Endothelial cell of umbilical vein (primary cell): Measurements from ENCODE around the gene C20orf173. TPM values are rescaled to one million over a fixed set of nuclear protein-coding genes. Genes with fewer than 3 reads are reported as not detected.

ENCODE experiments used
- BruUV-seq: library from RNA; stranded (reverse); fragments of 400-500 nt; replicated peaks from 2 replicates; lab custom pipeline; 2021; lab: Mats Ljungman, UMichigan
- CTCF ChIA-PET: fragments of 300-600, 350-600 bp; sonication (Branson Sonifier 250); formaldehyde crosslinking; loops from one replicate; lab custom pipeline; 2021; ENCODE audit warnings: antibody characterized with exemption, inconsistent platforms; lab: Charles Lee
- POLR2A ChIA-PET: fragments of 300-600, 350-600 bp; sonication (Branson Sonifier 250); formaldehyde crosslinking; loops from one replicate; lab custom pipeline; 2021; ENCODE audit warnings: antibody characterized with exemption, inconsistent platforms; lab: Charles Lee
- DNase-seq: peaks from one replicate; pipeline ENCODE4 v3.0.0-alpha.2; 2011; ENCODE audit warnings: low read depth, low spot score
- FAIRE-seq: peaks from 2 replicates; lab custom pipeline; 2011; peaks lifted over from hg19 to GRCh38; lab: Jason Lieb, UNC
- H2AFZ ChIP-seq: 2 replicates; pipeline ENCODE4 v1.6.0; 2012; ENCODE audit warnings: low read depth, low read length, control low read depth, inconsistent platforms
- H3K27ac ChIP-seq: 2 replicates; pipeline ENCODE4 v1.5.1; 2011; ENCODE audit warnings: low read depth, mild to moderate bottlenecking, control low read depth, low read length, moderate library complexity; ENCODE audit not compliant: insufficient read depth
- H3K27me3 ChIP-seq, 2 experiments: 2 replicates each; pipeline versions ENCODE4 v1.6.0 to v1.6.1; 2011; ENCODE audit warnings: low read length in 2 of 2, mixed read lengths in 1 of 2; ENCODE audit not compliant: control insufficient read depth in 2 of 2, insufficient read depth in 2 of 2
- H3K36me3 ChIP-seq, 2 experiments: 2 replicates in 1 of 2; 3 replicates in 1 of 2; pipeline ENCODE4 v1.5.1; 2011; ENCODE audit warnings: low read length in 2 of 2, mild to moderate bottlenecking in 1 of 2, moderate library complexity in 1 of 2; ENCODE audit not compliant: control insufficient read depth in 2 of 2, insufficient read depth in 2 of 2; ENCODE audit errors: extremely low read depth in 1 of 2
- H3K4me1 ChIP-seq: 3 replicates; pipeline ENCODE4 v1.5.1; 2011; ENCODE audit warnings: mild to moderate bottlenecking, low read length; ENCODE audit not compliant: control insufficient read depth, insufficient read depth; ENCODE audit errors: extremely low read depth
- H3K4me2 ChIP-seq: 2 replicates; pipeline ENCODE4 v1.6.1; 2011; ENCODE audit warnings: low read length, control low read depth, mixed read lengths; ENCODE audit not compliant: insufficient read depth
- H3K4me3 ChIP-seq, 3 experiments: fragments of 200-600 bp in 1 of 3; sonication (generic), shearing (Covaris generic) in 1 of 3; replicated peaks in 1 of 3; 2 replicates each; pipeline ENCODE4 v1.5.1; 2011 to 2016; ENCODE audit warnings: control low read depth in 3 of 3, low read length in 3 of 3, mild to moderate bottlenecking in 2 of 3, inconsistent platforms in 1 of 3, low read depth in 1 of 3, moderate library complexity in 1 of 3; ENCODE audit not compliant: insufficient read depth in 1 of 3
- H3K79me2 ChIP-seq: 2 replicates; pipeline ENCODE4 v1.6.0; 2012; ENCODE audit warnings: low read length, inconsistent platforms; ENCODE audit not compliant: control insufficient read depth, insufficient read depth
- H3K9ac ChIP-seq: replicated peaks from 2 replicates; pipeline ENCODE3; 2011; ENCODE audit warnings: low read length, control low read depth; ENCODE audit not compliant: insufficient read depth; ENCODE audit errors: extremely low read depth
- H3K9me1 ChIP-seq: replicated peaks from 3 replicates; pipeline ENCODE4 v1.6.0; 2011; ENCODE audit warnings: mild to moderate bottlenecking, low read length; ENCODE audit not compliant: control insufficient read depth, insufficient read depth; ENCODE audit errors: extremely low read depth
- H3K9me3 ChIP-seq: replicated peaks from 2 replicates; pipeline ENCODE4 v1.5.1; 2012; ENCODE audit warnings: low read length, inconsistent platforms; ENCODE audit not compliant: control insufficient read depth, insufficient read depth
- H4K20me1 ChIP-seq: replicated peaks from 2 replicates; pipeline ENCODE3; 2011; ENCODE audit warnings: mild to moderate bottlenecking, low read length; ENCODE audit not compliant: control insufficient read depth, insufficient read depth; ENCODE audit errors: extremely low read depth
- EZH2 ChIP-seq: IDR thresholded peaks from 2 replicates; pipeline ENCODE4 v1.6.1; 2012; ENCODE audit warnings: borderline replicate concordance, low read depth, mild to moderate bottlenecking, moderate library complexity, low read length, inconsistent platforms; ENCODE audit not compliant: severe bottlenecking
- FOS ChIP-seq: IDR thresholded peaks from 2 replicates; pipeline ENCODE4 v1.6.1; 2011; ENCODE audit warnings: mild to moderate bottlenecking, low read length, moderate library complexity, borderline replicate concordance; ENCODE audit not compliant: insufficient read depth
- GATA2 ChIP-seq: IDR thresholded peaks from 2 replicates; pipeline ENCODE4 v1.7.0; 2011; ENCODE audit warnings: low read depth, mild to moderate bottlenecking, moderate library complexity, mixed read lengths, low read length; ENCODE audit not compliant: insufficient read length, insufficient read depth
- JUN ChIP-seq: IDR thresholded peaks from 2 replicates; pipeline ENCODE4 v1.6.1; 2011; ENCODE audit warnings: borderline replicate concordance, low read depth; ENCODE audit not compliant: insufficient read length, insufficient read depth
- MYC ChIP-seq: IDR thresholded peaks from one replicate; pipeline ENCODE4 v1.6.1; 2011; ENCODE audit warnings: mild to moderate bottlenecking, low read depth, low read length
- POLR2A ChIP-seq: IDR thresholded peaks from 2 replicates; pipeline ENCODE4 v1.6.1; 2012; ENCODE audit warnings: low read depth, mild to moderate bottlenecking, control low read depth, low read length
- POLR2AphosphoS5 ChIP-seq: IDR thresholded peaks from 2 replicates; pipeline ENCODE4 v1.6.1; 2012; ENCODE audit warnings: low read depth, mild to moderate bottlenecking, control low read depth, low read length, moderate library complexity; ENCODE audit not compliant: insufficient read depth
- dilution Hi-C: fragments of 300-500 bp; cut with MboI; formaldehyde crosslinking; loops from one replicate; pipeline ENCODE4 v1.15.0; 2019; ENCODE audit warnings: low sequenced_read_pairs; ENCODE audit not compliant: extremely low pct_ligation_motif_present
- intact Hi-C: fragments of 100-400 bp; cut with micrococcal nuclease; formaldehyde crosslinking; loops from one replicate; pipeline ENCODE4 v1.10.0; 2022
- polyA plus RNA-seq, 4 experiments: library from polyadenylated mRNA; depleted of rRNA in 3 of 4; stranded (reverse) in 3 of 4; unstranded in 1 of 4; fragments of >200 nt; gene quantifications; 2 replicates each; pipeline versions ENCODE4 v1.2.1 to v1.2.3, GENCODE V29; 2011 to 2012; ENCODE audit warnings: missing spikeins in 1 of 4
- total RNA-seq: library from RNA; stranded (reverse); gene quantifications from 2 replicates; pipeline ENCODE4 v1.2.3, GENCODE V29; 2021
- TF ChIP-seq, protein P1 (sequence below): IDR thresholded peaks from 2 replicates; pipeline ENCODE4 v1.6.1; 2011; ENCODE audit not compliant: insufficient read depth, insufficient read length
- TF ChIP-seq, protein P2 (sequence below), 2 donors: IDR thresholded peaks; 1 replicate in 1 of 2; 2 replicates in 1 of 2; pipeline ENCODE4 v1.5.1; 2011; ENCODE audit warnings: low read length in 2 of 2, mild to moderate bottlenecking in 2 of 2, moderate library complexity in 2 of 2, control low read depth in 1 of 2, inconsistent platforms in 1 of 2, low read depth in 1 of 2; ENCODE audit not compliant: insufficient read depth in 1 of 2; ENCODE audit errors: extremely low read depth in 1 of 2

Gene C20orf173
- total and polyA plus RNA-seq, 2 donors (not counting 3 experiments of a cell fraction or from before 2014, with no cell fraction given) = not detected

DNA sequence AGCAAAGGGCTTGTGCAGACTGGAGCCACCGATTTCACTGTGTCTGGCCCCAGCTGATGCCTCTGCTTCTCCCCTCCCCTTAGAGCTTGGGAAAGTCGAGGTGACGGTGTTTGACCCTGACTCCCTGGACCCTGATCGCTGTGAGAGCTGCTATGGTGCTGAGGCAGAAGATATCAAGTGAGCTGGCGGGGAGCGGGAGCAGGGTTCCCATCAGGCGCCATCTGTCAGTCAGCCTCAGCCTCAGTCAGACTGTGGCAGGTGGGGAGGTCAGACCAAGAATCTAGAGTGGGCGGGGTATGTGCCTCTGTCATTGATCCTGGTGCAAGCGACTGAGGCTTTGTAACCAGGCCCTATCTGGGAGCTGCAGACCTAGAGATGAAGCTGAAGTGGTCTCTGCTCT lies 17.9 kb upstream of the C20orf173 start:
- no peaks in the 10 kb centered on the region for H4K20me1 ChIP-seq
- no TSS peak for BruUV-seq
- H2AFZ ChIP-seq = no peak overlapping the region
- no peak overlapping the region for H3K27ac ChIP-seq
- no peak overlapping the region for H3K9ac ChIP-seq
- ChIA-PET POLR2A (no interaction called here), CTCF (no interaction called here)
- DNase-seq (no peak), FAIRE-seq (no peak)
- H3K4me3 ChIP-seq = no peak overlapping the region
- peaks cover 12 to 23% of the 10 kb centered on the region in 2 experiments for H3K36me3 ChIP-seq
- TF ChIP-seq, protein P1, sequence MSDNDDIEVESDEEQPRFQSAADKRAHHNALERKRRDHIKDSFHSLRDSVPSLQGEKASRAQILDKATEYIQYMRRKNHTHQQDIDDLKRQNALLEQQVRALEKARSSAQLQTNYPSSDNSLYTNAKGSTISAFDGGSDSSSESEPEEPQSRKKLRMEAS = no peak
- TF ChIP-seq MYC (no peak), GATA2 (no peak), FOS (no peak), EZH2 (no peak), POLR2A (no peak)
- TF ChIP-seq, protein P2, sequence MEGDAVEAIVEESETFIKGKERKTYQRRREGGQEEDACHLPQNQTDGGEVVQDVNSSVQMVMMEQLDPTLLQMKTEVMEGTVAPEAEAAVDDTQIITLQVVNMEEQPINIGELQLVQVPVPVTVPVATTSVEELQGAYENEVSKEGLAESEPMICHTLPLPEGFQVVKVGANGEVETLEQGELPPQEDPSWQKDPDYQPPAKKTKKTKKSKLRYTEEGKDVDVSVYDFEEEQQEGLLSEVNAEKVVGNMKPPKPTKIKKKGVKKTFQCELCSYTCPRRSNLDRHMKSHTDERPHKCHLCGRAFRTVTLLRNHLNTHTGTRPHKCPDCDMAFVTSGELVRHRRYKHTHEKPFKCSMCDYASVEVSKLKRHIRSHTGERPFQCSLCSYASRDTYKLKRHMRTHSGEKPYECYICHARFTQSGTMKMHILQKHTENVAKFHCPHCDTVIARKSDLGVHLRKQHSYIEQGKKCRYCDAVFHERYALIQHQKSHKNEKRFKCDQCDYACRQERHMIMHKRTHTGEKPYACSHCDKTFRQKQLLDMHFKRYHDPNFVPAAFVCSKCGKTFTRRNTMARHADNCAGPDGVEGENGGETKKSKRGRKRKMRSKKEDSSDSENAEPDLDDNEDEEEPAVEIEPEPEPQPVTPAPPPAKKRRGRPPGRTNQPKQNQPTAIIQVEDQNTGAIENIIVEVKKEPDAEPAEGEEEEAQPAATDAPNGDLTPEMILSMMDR (IDR thresholded peaks at IDR 0.05; ENCODE audit: extremely low read depth in 1 of 2, insufficient read depth in 1 of 2, low read depth in 1 of 2, low read length in 2 of 2) = no peak
- H3K27me3 ChIP-seq = no peaks in the 10 kb centered on the region
- peaks cover 2% of the 10 kb centered on the region for H3K79me2 ChIP-seq
- no peaks in the 10 kb centered on the region for H3K9me3 ChIP-seq
- H3K9me1 ChIP-seq = no peaks in the 10 kb centered on the region
- no peak overlapping the region for H3K4me2 ChIP-seq
- dilution Hi-C loops (no loop called here), intact Hi-C loops (no loop called here)
- H3K4me1 ChIP-seq = no peaks in the 10 kb centered on the region

DNA sequence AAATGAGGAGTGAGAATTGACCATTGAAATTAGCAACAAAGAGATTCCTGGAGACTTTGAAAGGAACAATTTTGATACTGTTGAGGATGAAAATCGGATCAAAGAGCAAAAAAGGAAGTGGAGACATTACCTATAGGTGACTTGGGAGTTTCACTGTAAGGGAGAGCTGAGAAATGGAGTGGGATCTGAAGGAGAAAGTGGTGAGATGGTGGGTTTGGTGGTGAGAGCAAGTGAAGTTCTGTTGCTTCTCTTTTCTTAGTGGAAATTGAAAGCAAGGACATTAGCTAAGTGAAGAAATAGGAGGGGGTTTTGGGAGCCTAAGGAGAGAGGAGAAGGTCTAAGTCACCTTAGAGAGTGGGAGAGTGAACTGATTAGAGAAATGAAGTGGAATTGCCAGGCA lies 16.7 kb upstream of the C20orf173 start:
- H3K9me3 ChIP-seq = no peaks in the 10 kb centered on the region
- no peak overlapping the region for H3K4me3 ChIP-seq
- dilution Hi-C loops = no loop called here
- H3K4me1 ChIP-seq = peaks cover 4% of the 10 kb centered on the region
- peaks cover 7 to 14% of the 10 kb centered on the region in 2 experiments for H3K36me3 ChIP-seq
- no peak overlapping the region for H2AFZ ChIP-seq
- intact Hi-C loops = no loop called here
- TF ChIP-seq POLR2A = no peak
- no peak for TF ChIP-seq MYC
- no peak for TF ChIP-seq GATA2
- no peak for TF ChIP-seq POLR2AphosphoS5
- no peak for TF ChIP-seq FOS
- TF ChIP-seq EZH2 = no peak
- TF ChIP-seq, protein P2 (IDR thresholded peaks at IDR 0.05; ENCODE audit: extremely low read depth in 1 of 2, insufficient read depth in 1 of 2, low read depth in 1 of 2, low read length in 2 of 2) = no peak
- TF ChIP-seq, protein P1 = no peak
- TF ChIP-seq JUN = no peak
- no peak overlapping the region for H3K9ac ChIP-seq
- no peak overlapping the region for H3K4me2 ChIP-seq
- H3K9me1 ChIP-seq = no peaks in the 10 kb centered on the region
- FAIRE-seq (no peak), DNase-seq (no peak)
- H4K20me1 ChIP-seq = no peaks in the 10 kb centered on the region
- ChIA-PET POLR2A (no interaction called here), CTCF (no interaction called here)
- no peak overlapping the region for H3K27ac ChIP-seq
- H3K27me3 ChIP-seq = no peaks in the 10 kb centered on the region
- BruUV-seq = no TSS peak
- H3K79me2 ChIP-seq = peaks cover 2% of the 10 kb centered on the region
